CD14-positive monocyte (primary cell): ENCODE data around the gene ITGA3. TPM values are rescaled to one million over a fixed set of nuclear protein-coding genes. Genes with fewer than 3 reads are reported as not detected.

ENCODE experiments used
- DNase-seq, 3 donors: peaks; one replicate each; pipeline ENCODE4 v3.0.0-alpha.2; 2011 to 2022
- H2AFZ ChIP-seq: 2 replicates; pipeline ENCODE4 v1.6.0; 2012; ENCODE audit warnings: mild to moderate bottlenecking, low read depth, low read length, inconsistent platforms; ENCODE audit not compliant: insufficient read depth, poor library complexity, severe bottlenecking
- H3K27ac ChIP-seq, 2 donors: 1 replicate in 1 of 2; 2 replicates in 1 of 2; pipeline ENCODE4 v1.5.1; 2012 to 2013; ENCODE audit warnings: low read length in 2 of 2, control low read depth in 1 of 2, inconsistent platforms in 1 of 2, low read depth in 1 of 2, mild to moderate bottlenecking in 1 of 2
- H3K27me3 ChIP-seq, 2 donors: one replicate each; pipeline versions ENCODE4 v1.6.0 to v1.6.1; 2011 to 2013; ENCODE audit warnings: low read length in 2 of 2; ENCODE audit not compliant: control insufficient read depth in 2 of 2, insufficient read depth in 2 of 2
- H3K36me3 ChIP-seq, 2 donors: replicated peaks in 1 of 2; 1 replicate in 1 of 2; 2 replicates in 1 of 2; pipeline versions ENCODE4 v1.5.1 to v1.6.1; 2012 to 2013; ENCODE audit warnings: low read length in 2 of 2, control low read depth in 1 of 2, inconsistent platforms in 1 of 2, mild to moderate bottlenecking in 1 of 2; ENCODE audit not compliant: insufficient read depth in 2 of 2, control insufficient read depth in 1 of 2
- H3K4me1 ChIP-seq, 2 donors: 1 replicate in 1 of 2; 2 replicates in 1 of 2; pipeline versions ENCODE4 v1.5.1 to v1.6.1; 2012 to 2013; ENCODE audit warnings: low read length in 2 of 2, control low read depth in 1 of 2, inconsistent platforms in 1 of 2, mild to moderate bottlenecking in 1 of 2, moderate library complexity in 1 of 2; ENCODE audit not compliant: insufficient read depth in 2 of 2, control insufficient read depth in 1 of 2
- H3K4me2 ChIP-seq: replicated peaks from 2 replicates; pipeline ENCODE3; 2012; ENCODE audit warnings: low read length, moderate library complexity, mild to moderate bottlenecking; ENCODE audit not compliant: poor library complexity, severe bottlenecking; ENCODE audit errors: extremely low read depth
- H3K4me3 ChIP-seq, 3 experiments: fragments of 200-600 bp in 1 of 3; sonication (generic) in 1 of 3; replicated peaks in 1 of 3; 1 replicate in 2 of 3; 2 replicates in 1 of 3; pipeline ENCODE4 v1.5.1; 2011 to 2013; ENCODE audit warnings: low read length in 3 of 3, mild to moderate bottlenecking in 3 of 3, control low read depth in 2 of 3, low read depth in 2 of 3, inconsistent platforms in 1 of 3, moderate library complexity in 1 of 3
- H3K79me2 ChIP-seq: 2 replicates; pipeline ENCODE4 v1.6.0; 2012; ENCODE audit warnings: mild to moderate bottlenecking, control low read depth, inconsistent platforms, low read length, moderate library complexity; ENCODE audit not compliant: insufficient read depth
- H3K9ac ChIP-seq: 2 replicates; pipeline ENCODE4 v1.6.0; 2017; ENCODE audit warnings: low read length, mild to moderate bottlenecking; ENCODE audit not compliant: insufficient read depth, poor library complexity, severe bottlenecking
- H3K9me3 ChIP-seq, 2 donors: replicated peaks in 1 of 2; 1 replicate in 1 of 2; 2 replicates in 1 of 2; pipeline versions ENCODE4 v1.5.1 to v1.6.1; 2012 to 2013; ENCODE audit warnings: low read length in 2 of 2, control low read depth in 1 of 2; ENCODE audit not compliant: control insufficient read depth in 1 of 2, insufficient read depth in 1 of 2
- H4K20me1 ChIP-seq: 2 replicates; pipeline ENCODE4 v1.6.0; 2012; ENCODE audit warnings: mild to moderate bottlenecking, low read length, control low read depth, moderate library complexity; ENCODE audit not compliant: insufficient read depth
- H3K27ac Mint-ChIP-seq, 7 donors: one replicate each; pipeline ENCODE4 v1.8.0; 2020; ENCODE audit warnings: mild to moderate bottlenecking in 7 of 7, mixed read lengths in 7 of 7, moderate library complexity in 6 of 7, inconsistent platforms in 2 of 7
- H3K27me3 Mint-ChIP-seq, 3 donors: one replicate each; pipeline ENCODE4 v1.8.0; 2021 to 2022; ENCODE audit warnings: low read depth in 3 of 3, mild to moderate bottlenecking in 3 of 3, mixed read lengths in 3 of 3, moderate library complexity in 3 of 3, inconsistent platforms in 1 of 3
- H3K36me3 Mint-ChIP-seq, 2 donors: one replicate each; pipeline ENCODE4 v1.8.0; 2020; ENCODE audit warnings: mixed read lengths in 2 of 2, inconsistent platforms in 1 of 2, mild to moderate bottlenecking in 1 of 2
- H3K4me1 Mint-ChIP-seq: one replicate; pipeline ENCODE4 v1.8.0; 2020; ENCODE audit warnings: mild to moderate bottlenecking, mixed read lengths
- H3K4me3 Mint-ChIP-seq, 2 donors: one replicate each; pipeline ENCODE4 v1.8.0; 2020; ENCODE audit warnings: mild to moderate bottlenecking in 2 of 2, mixed read lengths in 2 of 2, moderate library complexity in 1 of 2
- H3K9me3 Mint-ChIP-seq, 7 donors: one replicate each; pipeline ENCODE4 v1.8.0; 2020 to 2022; ENCODE audit warnings: mixed read lengths in 7 of 7, mild to moderate bottlenecking in 6 of 7, moderate library complexity in 6 of 7, inconsistent platforms in 2 of 7
- WGBS: methylation state at CpG from one replicate; pipeline ENCODE4 v1.1.5; 2013; ENCODE audit warnings: missing lambda C conversion rate; ENCODE audit not compliant: insufficient coverage; 5-methylcytosine and 5-hydroxymethylcytosine counted together
- intact Hi-C, 2 donors: fragments of 100-400 bp; cut with micrococcal nuclease; formaldehyde crosslinking; loops; one replicate each; pipeline versions ENCODE4 v1.15.0 to v1.15.1; 2023
- polyA plus RNA-seq, 3 donors: library from polyadenylated mRNA; depleted of rRNA in 1 of 3; unstranded in 2 of 3; stranded (reverse) in 1 of 3; fragments of 300-500 nt in 2 of 3; fragments of >200 nt in 1 of 3; fragmentation: Illumina TruSeq in 2 of 3; gene quantifications; 1 replicate in 2 of 3; 2 replicates in 1 of 3; pipeline ENCODE4 v1.2.3, GENCODE V29; 2012 to 2021
- TF ChIP-seq, protein P1 (sequence below): fragments of 200-600 bp; IDR thresholded peaks from one replicate; pipeline ENCODE4 v1.8.0; 2022; ENCODE audit warnings: antibody characterized with exemption, mild to moderate bottlenecking

ITGA3 gene
- polyA plus RNA-seq, 3 donors = 0.31 to 0.36 TPM; not detected in 1

DNA sequence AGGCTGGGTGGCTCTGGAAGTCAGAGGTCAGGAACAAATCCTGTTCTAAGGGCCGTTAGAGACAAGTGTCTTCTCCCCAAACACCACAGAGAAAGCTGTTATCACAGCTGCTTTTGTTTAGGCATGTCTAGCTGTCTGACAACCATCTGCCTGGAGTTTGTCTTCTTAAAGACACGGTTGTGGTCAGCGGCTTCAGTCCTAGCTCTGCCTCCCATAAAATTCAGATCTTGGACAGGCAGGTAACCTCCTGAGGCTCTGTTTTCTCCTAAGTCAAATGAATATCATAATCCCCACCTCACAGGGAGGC is 2.3 kb upstream of the ITGA3 start:
- Histone ChIP-seq H3K27ac (no peak overlapping the region), H3K9ac (no peak overlapping the region), H3K4me2 (no peak overlapping the region), H3K4me1 (peaks cover 14 to 22% of the 10 kb centered on the region in 2 donors), H2AFZ (no peak overlapping the region), H3K4me3 (no peak overlapping the region), H3K9me3 (peaks cover 0 to 6% of the 10 kb centered on the region in 2 donors), H3K36me3 (no peaks in the 10 kb centered on the region), H3K27me3 (peaks cover 34 to 51% of the 10 kb centered on the region in 2 donors), H3K79me2 (no peaks in the 10 kb centered on the region), H4K20me1 (no peaks in the 10 kb centered on the region)
- Mint-ChIP-seq H3K36me3 (peaks cover 0 to 6% of the 10 kb centered on the region in 2 donors), H3K27me3 (peaks cover 57 to 73% (median 62%) of the 10 kb centered on the region in 3 donors), H3K9me3 (peaks cover 0 to 18% (median 5%) of the 10 kb centered on the region in 7 donors), H3K27ac (no peak overlapping the region), H3K4me1 (peaks cover 21% of the 10 kb centered on the region), H3K4me3 (no peak overlapping the region)
- TF ChIP-seq, protein P1, sequence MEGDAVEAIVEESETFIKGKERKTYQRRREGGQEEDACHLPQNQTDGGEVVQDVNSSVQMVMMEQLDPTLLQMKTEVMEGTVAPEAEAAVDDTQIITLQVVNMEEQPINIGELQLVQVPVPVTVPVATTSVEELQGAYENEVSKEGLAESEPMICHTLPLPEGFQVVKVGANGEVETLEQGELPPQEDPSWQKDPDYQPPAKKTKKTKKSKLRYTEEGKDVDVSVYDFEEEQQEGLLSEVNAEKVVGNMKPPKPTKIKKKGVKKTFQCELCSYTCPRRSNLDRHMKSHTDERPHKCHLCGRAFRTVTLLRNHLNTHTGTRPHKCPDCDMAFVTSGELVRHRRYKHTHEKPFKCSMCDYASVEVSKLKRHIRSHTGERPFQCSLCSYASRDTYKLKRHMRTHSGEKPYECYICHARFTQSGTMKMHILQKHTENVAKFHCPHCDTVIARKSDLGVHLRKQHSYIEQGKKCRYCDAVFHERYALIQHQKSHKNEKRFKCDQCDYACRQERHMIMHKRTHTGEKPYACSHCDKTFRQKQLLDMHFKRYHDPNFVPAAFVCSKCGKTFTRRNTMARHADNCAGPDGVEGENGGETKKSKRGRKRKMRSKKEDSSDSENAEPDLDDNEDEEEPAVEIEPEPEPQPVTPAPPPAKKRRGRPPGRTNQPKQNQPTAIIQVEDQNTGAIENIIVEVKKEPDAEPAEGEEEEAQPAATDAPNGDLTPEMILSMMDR = no peak
- intact Hi-C loops = no loop called here
- WGBS = 74% methylated on average over 3 of the region's 3 CpGs
- DNase-seq = no peak

GRCh38 chr17:50055055-50055425 is 870 bp upstream of the ITGA3 start:
- H3K9me3 Mint-ChIP-seq = peaks cover 0 to 18% (median 5%) of the 10 kb centered on the region in 7 donors
- H2AFZ ChIP-seq = peak overlapping the region; percentile 66
- no peak overlapping the region for H3K27ac Mint-ChIP-seq
- TF ChIP-seq, protein P1 = no peak
- WGBS = 8% methylated on average over 10 of the region's 14 CpGs
- H3K79me2 ChIP-seq = no peaks in the 10 kb centered on the region
- H3K4me3 ChIP-seq = peak overlapping the region in 1 of 3 experiments; percentile 74
- peaks cover 21% of the 10 kb centered on the region for H3K4me1 Mint-ChIP-seq
- H3K4me1 ChIP-seq = peaks cover 14 to 22% of the 10 kb centered on the region in 2 donors
- peak overlapping the region; percentile 78 to 93 for H3K4me3 Mint-ChIP-seq
- no peak overlapping the region for H3K27ac ChIP-seq
- H3K4me2 ChIP-seq = peak overlapping the region; percentile 83
- peaks cover 34 to 57% of the 10 kb centered on the region in 2 donors for H3K27me3 ChIP-seq
- peaks cover 0 to 6% of the 10 kb centered on the region in 2 donors for H3K9me3 ChIP-seq
- no peak overlapping the region for H3K9ac ChIP-seq
- H3K36me3 ChIP-seq = no peaks in the 10 kb centered on the region
- H3K27me3 Mint-ChIP-seq = peaks cover 53 to 75% (median 64%) of the 10 kb centered on the region in 3 donors
- intact Hi-C loops = no loop called here
- H4K20me1 ChIP-seq = no peaks in the 10 kb centered on the region
- DNase-seq = no peak
- H3K36me3 Mint-ChIP-seq = peaks cover 0 to 6% of the 10 kb centered on the region in 2 donors
